SK-N-SH treated with all-trans-retinoic acid at 6 μM for 48 hours (cell line): ENCODE data around the gene CUEDC2.

Experiments used
- ARNTL ChIP-seq: fragments of 450-650 bp; formaldehyde crosslinking; IDR thresholded peaks from 2 replicates; pipeline ENCODE4 v1.5.0; 2020; ENCODE audit warnings: low read depth, mild to moderate bottlenecking, moderate library complexity, borderline replicate concordance
- CREB5 ChIP-seq: fragments of 250-450 bp; sonication (Bioruptor Pico); IDR thresholded peaks from 2 replicates; pipeline ENCODE4 v1.5.1; 2020; ENCODE audit warnings: low read depth, mild to moderate bottlenecking, moderate library complexity
- POU6F1 ChIP-seq: fragments of 250-450 bp; sonication (Bioruptor Pico); IDR thresholded peaks from 2 replicates; pipeline ENCODE4 v1.8.0; 2021; ENCODE audit warnings: low read depth, mild to moderate bottlenecking, moderate library complexity, borderline replicate concordance
- PPARA ChIP-seq: fragments of 250-450 bp; sonication (Bioruptor Pico); IDR thresholded peaks from 2 replicates; pipeline ENCODE4 v1.5.0; 2020; ENCODE audit warnings: mild to moderate bottlenecking, borderline replicate concordance
- SNAI2 ChIP-seq: fragments of 250-450 bp; sonication (Bioruptor Pico); IDR thresholded peaks from 2 replicates; pipeline ENCODE4 v1.5.0; 2020; ENCODE audit warnings: mild to moderate bottlenecking, moderate library complexity
- ZC3H10 ChIP-seq: fragments of 250-450 bp; sonication (Bioruptor Pico); IDR thresholded peaks from 2 replicates; pipeline ENCODE4 v1.5.1; 2021; ENCODE audit warnings: mild to moderate bottlenecking, moderate library complexity
- ZFP3 ChIP-seq: fragments of 250-450 bp; sonication (Bioruptor Pico); IDR thresholded peaks from 2 replicates; pipeline ENCODE4 v1.5.0; 2020; ENCODE audit warnings: mild to moderate bottlenecking, moderate library complexity
- ZFP30 ChIP-seq: fragments of 450-650 bp; formaldehyde crosslinking; IDR thresholded peaks from 2 replicates; pipeline ENCODE4 v1.5.0; 2022; ENCODE audit warnings: mild to moderate bottlenecking, moderate library complexity
- ZNF565 ChIP-seq: fragments of 450-650 bp; formaldehyde crosslinking; conservative IDR thresholded peaks from 2 replicates; pipeline ENCODE4 v1.5.0; 2020; ENCODE audit warnings: low read depth, mild to moderate bottlenecking, moderate library complexity
- ZNF70 ChIP-seq: fragments of 450-650 bp; formaldehyde crosslinking; IDR thresholded peaks from 2 replicates; pipeline ENCODE4 v1.5.0; 2020; ENCODE audit warnings: mild to moderate bottlenecking, moderate library complexity
- TF ChIP-seq, protein P1 (sequence below): fragments of 250-450 bp; sonication (Bioruptor Pico); IDR thresholded peaks from 2 replicates; pipeline ENCODE4 v1.8.0; 2020; ENCODE audit warnings: mild to moderate bottlenecking, moderate library complexity, borderline replicate concordance

DNA sequence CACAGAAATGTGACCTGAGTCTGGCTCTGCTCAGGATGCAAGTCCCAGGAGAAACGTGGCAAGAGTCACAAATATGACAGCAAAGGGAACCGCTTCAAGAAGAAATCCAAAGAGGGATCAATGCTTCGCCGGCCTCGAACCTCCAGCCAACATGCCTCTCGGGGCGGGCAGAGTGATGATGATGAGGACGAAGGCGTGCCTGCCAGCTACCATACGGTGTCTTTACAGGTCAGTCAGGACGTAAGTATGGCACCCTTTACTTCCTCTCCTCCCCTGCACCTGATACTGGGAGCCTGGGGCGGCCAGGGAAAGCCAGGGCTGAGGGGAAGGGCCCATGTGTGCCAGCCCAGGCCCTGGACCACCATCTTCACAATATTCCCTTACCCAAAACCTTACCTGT is 55.5 kb downstream of the CUEDC2 start:
- TF ChIP-seq, protein P1, sequence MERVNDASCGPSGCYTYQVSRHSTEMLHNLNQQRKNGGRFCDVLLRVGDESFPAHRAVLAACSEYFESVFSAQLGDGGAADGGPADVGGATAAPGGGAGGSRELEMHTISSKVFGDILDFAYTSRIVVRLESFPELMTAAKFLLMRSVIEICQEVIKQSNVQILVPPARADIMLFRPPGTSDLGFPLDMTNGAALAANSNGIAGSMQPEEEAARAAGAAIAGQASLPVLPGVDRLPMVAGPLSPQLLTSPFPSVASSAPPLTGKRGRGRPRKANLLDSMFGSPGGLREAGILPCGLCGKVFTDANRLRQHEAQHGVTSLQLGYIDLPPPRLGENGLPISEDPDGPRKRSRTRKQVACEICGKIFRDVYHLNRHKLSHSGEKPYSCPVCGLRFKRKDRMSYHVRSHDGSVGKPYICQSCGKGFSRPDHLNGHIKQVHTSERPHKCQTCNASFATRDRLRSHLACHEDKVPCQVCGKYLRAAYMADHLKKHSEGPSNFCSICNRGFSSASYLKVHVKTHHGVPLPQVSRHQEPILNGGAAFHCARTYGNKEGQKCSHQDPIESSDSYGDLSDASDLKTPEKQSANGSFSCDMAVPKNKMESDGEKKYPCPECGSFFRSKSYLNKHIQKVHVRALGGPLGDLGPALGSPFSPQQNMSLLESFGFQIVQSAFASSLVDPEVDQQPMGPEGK, result no peak
- TF ChIP-seq CREB5 (CRISPR knock-in tag), result no peak
- no peak for TF ChIP-seq ARNTL
- TF ChIP-seq ZFP3 (CRISPR knock-in tag), result no peak
- no peak for TF ChIP-seq POU6F1
- no peak for TF ChIP-seq PPARA (CRISPR knock-in tag)
- no peak for TF ChIP-seq ZC3H10 (CRISPR knock-in tag)
- TF ChIP-seq ZNF70 (CRISPR knock-in tag), result no peak
- no peak for TF ChIP-seq ZNF565
- TF ChIP-seq SNAI2 (CRISPR knock-in tag), result no peak
- no peak for TF ChIP-seq ZFP30 (CRISPR knock-in tag)
